ENCODE results near the gene ATG2A.

The ATG2A gene

GRCh38 chr11:64892411-64892831 is 24.6 kb downstream of the ATG2A start:
- TF ChIP-seq CTCF (IDR thresholded peaks at IDR 0.05; ENCODE audit: borderline replicate concordance, insufficient read depth, low read depth, low read length), result no peak
- H3K4me3 ChIP-seq (ENCODE audit: low read depth, low read length), result no peak overlapping the region

- no peak overlapping the region for H3K4me3 ChIP-seq (ENCODE audit: low read depth, low read length)
- TF ChIP-seq CTCF (IDR thresholded peaks at IDR 0.05; ENCODE audit: borderline replicate concordance, insufficient read depth, low read depth, low read length), result no peak
Measured at GRCh38 chr11:64891880-64892279, 25.1 kb downstream of the ATG2A start.

GRCh38 chr11:64891215-64891848 is 25.7 kb downstream of the ATG2A start:
- TF ChIP-seq CTCF (IDR thresholded peaks at IDR 0.05; ENCODE audit: borderline replicate concordance, insufficient read depth, low read depth, low read length), result no peak
- H3K4me3 ChIP-seq (ENCODE audit: low read depth, low read length), result no peak overlapping the region

GRCh38 chr11:64890522-64890939 is 26.5 kb downstream of the ATG2A start:
- no peak for TF ChIP-seq CTCF (IDR thresholded peaks at IDR 0.05; ENCODE audit: borderline replicate concordance, insufficient read depth, low read depth, low read length)
- no peak overlapping the region for H3K4me3 ChIP-seq (ENCODE audit: low read depth, low read length)

- TF ChIP-seq CTCF (IDR thresholded peaks at IDR 0.05; ENCODE audit: borderline replicate concordance, insufficient read depth, low read depth, low read length), result no peak
- no peak overlapping the region for H3K4me3 ChIP-seq (ENCODE audit: low read depth, low read length)
Measured at GRCh38 chr11:64888729-64889511, 28.1 kb downstream of the ATG2A start.

- no peak for TF ChIP-seq CTCF (IDR thresholded peaks at IDR 0.05; ENCODE audit: borderline replicate concordance, insufficient read depth, low read depth, low read length)
- H3K4me3 ChIP-seq (ENCODE audit: low read depth, low read length), result no peak overlapping the region
Measured at GRCh38 chr11:64888406-64888728, 28.6 kb downstream of the ATG2A start.

Measured in GM12875 (cell line).